LoVo (cell line): Measurements from ENCODE around the gene PTTG1.

Experiments used
- DNase-seq: peaks from one replicate; pipeline ENCODE4 v3.0.0-alpha.2; 2016; ENCODE audit warnings: low spot score

The PTTG1 gene

GRCh38 chr5:160455600-160455999 lies 33.9 kb downstream of the PTTG1 start:
- no peak for DNase-seq

- DNase-seq = no peak
Observed at GRCh38 chr5:160456480-160457177, 35.0 kb downstream of the PTTG1 start.

GRCh38 chr5:160457252-160457651 lies 35.6 kb downstream of the PTTG1 start:
- DNase-seq = no peak

GRCh38 chr5:160458806-160459800 lies 37.4 kb downstream of the PTTG1 start:
- no peak for DNase-seq

- DNase-seq = no peak
Observed at GRCh38 chr5:160460377-160461049, 38.9 kb downstream of the PTTG1 start.

- no peak for DNase-seq
Observed at GRCh38 chr5:160461378-160461777, 39.7 kb downstream of the PTTG1 start.

- DNase-seq = no peak
Observed at GRCh38 chr5:160462167-160462566, 40.5 kb downstream of the PTTG1 start.

GRCh38 chr5:160463227-160463626 lies 41.6 kb downstream of the PTTG1 start:
- DNase-seq = no peak

- DNase-seq = no peak
Observed at GRCh38 chr5:160463740-160464465, 42.2 kb downstream of the PTTG1 start.

- no peak for DNase-seq
Observed at GRCh38 chr5:160464466-160464797, 42.8 kb downstream of the PTTG1 start.

GRCh38 chr5:160466116-160466515 lies 44.5 kb downstream of the PTTG1 start:
- DNase-seq = no peak

GRCh38 chr5:160466889-160467554 lies 45.4 kb downstream of the PTTG1 start:
- no peak for DNase-seq

GRCh38 chr5:160467555-160468362 lies 46.1 kb downstream of the PTTG1 start:
- DNase-seq = no peak

- no peak for DNase-seq
Observed at GRCh38 chr5:160468363-160468975, 46.8 kb downstream of the PTTG1 start.

- no peak for DNase-seq
Observed at GRCh38 chr5:160469156-160470144, 47.8 kb downstream of the PTTG1 start.

- DNase-seq = no peak
Observed at GRCh38 chr5:160470437-160471361, 49.0 kb downstream of the PTTG1 start.

GRCh38 chr5:160471761-160472160 lies 50.1 kb downstream of the PTTG1 start:
- no peak for DNase-seq

- no peak for DNase-seq
Observed at GRCh38 chr5:160472482-160472881, 50.8 kb downstream of the PTTG1 start.
